A673 (cell line): ENCODE measurements around the gene RAPGEF4.

Experiments used
- CTCF ChIP-seq: fragments of 300-800, 200-600 bp; sonication (generic); conservative IDR thresholded peaks from 2 replicates; pipeline ENCODE4 v1.5.1; 2017; ENCODE audit warnings: low read depth, mild to moderate bottlenecking, antibody characterized with exemption, low read length, moderate library complexity, mixed read lengths
- EZH2 ChIP-seq: fragments of 200-600 bp; sonication (generic); IDR thresholded peaks from 2 replicates; pipeline ENCODE4 v1.6.1; 2017; ENCODE audit warnings: borderline replicate concordance, low read depth, mild to moderate bottlenecking, mixed read lengths, antibody characterized with exemption, low read length; ENCODE audit not compliant: poor library complexity, severe bottlenecking

GRCh38 chr2:172811027-172811426, 75.4 kb downstream of the RAPGEF4 start:
- TF ChIP-seq CTCF (no peak), EZH2 (no peak)
